CD1c-positive myeloid dendritic cell (primary cell): Measurements from ENCODE around the gene CPT1A.

ENCODE experiments used
- DNase-seq: peaks from one replicate; pipeline ENCODE4 v3.0.0-alpha.2; 2016; ENCODE audit errors: extremely low spot score

Gene CPT1A

GRCh38 chr11:68854273-68854958 lies 12.7 kb upstream of the CPT1A start:
- DNase-seq: no peak

DNA sequence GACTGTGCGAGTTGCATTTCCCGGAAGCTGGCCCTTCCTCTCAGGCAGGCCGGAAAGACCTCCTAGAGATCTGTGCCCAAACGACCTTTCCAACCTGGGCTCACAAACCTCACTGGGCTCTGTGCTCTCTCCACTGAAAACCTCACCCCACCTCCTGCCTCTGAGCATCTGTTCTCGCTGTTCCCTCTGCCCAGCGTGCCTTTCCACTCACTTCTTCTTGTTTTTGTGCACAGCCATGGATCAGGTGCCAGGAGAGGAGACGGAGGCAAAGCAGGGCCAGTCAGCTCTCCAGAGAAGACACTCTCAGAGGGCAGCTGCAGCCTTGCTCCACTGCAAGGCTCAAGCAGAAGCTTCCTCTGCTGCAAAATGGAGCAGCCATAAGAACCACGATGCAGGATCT lies 10.9 kb upstream of the CPT1A start:
- DNase-seq: no peak

DNA sequence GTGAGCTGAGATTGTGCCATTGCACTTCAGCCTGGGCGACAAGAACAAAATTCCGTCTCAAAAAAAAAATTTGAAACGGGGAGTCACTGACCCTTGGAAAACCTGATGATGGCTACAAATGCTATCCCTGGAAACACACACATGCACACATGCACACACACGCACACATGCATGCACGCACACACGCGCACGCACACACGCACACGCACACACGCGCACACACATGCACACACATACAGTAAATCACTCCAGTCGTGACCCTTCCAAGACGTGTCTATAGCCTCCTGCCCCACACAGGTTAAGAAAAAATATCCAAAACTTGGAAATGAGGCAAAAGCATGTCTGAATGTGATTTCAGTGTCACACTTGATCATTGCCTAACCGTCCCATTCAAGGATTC lies 6.7 kb upstream of the CPT1A start:
- DNase-seq: no peak

GRCh38 chr11:68847395-68847794 lies 5.7 kb upstream of the CPT1A start:
- DNase-seq: no peak

DNA sequence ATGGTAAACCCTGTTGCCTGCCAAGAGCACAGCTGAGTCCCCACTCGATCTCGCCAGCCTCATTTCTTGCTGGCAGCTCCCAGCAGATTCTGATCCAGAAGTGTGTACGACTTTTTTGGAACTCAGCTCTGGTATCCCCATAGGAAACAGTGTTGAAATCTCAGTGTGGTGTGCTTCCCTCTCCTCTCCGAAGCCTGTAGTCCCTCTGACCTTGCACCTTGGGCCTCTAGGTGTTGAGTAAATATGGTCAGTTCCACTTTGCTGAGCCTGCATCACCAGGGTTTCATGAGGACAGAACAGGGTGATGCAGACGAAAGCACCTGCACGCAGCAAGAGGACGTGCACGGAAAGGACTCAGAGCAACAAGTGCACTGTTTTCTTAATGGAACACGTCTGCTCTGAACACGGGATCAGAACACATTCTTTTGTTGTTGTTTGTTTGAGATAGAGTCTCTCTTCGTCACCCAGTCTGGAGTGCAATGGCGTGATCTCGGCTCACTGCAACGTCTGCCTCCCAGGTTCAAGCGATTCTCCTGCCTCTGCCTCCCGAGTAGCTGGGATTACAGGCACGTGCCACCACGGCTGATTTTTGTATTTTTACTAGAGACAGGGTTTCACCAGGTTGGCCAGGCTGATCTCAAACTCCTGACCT lies 3.8 kb upstream of the CPT1A start:
- no peak for DNase-seq

DNA sequence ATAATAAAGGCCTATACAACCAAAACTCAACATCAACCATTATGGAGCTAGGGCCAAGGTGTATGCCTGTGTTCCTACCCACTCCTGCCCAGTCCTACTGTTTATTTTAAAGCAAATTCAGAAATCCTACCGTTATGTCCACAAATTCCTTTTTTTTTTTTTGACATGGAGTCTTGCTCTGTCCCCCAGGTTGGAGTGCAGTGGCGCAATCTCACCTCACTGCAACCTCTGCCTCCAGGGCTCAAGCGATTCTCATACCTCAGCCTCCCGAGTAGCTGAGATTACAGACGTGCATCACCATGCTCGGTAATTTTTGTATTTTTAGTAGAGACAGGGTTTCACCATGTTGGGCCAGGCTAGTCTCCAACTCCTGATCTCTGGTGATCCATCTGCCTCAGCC lies 3.1 kb upstream of the CPT1A start:
- no peak for DNase-seq

GRCh38 chr11:68844376-68844775 lies 2.7 kb upstream of the CPT1A start:
- DNase-seq: no peak

GRCh38 chr11:68843703-68844312 lies 2.1 kb upstream of the CPT1A start:
- DNase-seq: peak; percentile 71

- DNase-seq: peak; percentile 63
These were observed 1.4 kb upstream of the CPT1A start for GRCh38 chr11:68843052-68843561.

DNA sequence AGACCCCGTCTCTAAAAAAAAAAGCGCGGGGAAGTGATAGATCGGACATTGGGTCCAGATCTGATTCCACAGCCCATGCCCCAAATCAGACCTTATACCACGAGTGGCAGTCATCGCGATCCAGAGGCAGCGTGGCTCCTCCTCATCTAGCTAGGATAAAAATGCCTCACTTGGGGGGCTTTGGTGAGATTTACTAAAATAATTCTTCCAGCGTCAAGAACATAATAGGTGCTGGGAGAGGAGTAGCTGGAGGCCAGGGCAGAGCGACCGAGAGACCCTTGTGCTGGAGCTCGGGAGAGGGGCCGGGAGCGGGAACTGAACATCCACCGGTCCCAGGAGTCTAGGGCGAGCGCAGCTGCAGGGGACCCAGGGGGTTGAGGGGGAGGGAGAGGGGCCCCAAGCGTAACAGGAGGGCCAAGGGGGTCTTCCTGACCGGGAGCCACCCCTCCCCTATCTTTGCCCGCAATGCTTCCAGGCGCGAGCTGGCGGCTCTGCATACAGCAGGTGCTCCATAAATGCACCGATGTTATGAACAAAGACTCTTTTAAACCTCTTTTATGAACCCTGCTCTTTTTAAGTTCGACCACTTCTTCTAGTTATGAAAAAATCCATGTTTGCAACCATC lies 823 bp upstream of the CPT1A start:
- DNase-seq: no peak

DNA sequence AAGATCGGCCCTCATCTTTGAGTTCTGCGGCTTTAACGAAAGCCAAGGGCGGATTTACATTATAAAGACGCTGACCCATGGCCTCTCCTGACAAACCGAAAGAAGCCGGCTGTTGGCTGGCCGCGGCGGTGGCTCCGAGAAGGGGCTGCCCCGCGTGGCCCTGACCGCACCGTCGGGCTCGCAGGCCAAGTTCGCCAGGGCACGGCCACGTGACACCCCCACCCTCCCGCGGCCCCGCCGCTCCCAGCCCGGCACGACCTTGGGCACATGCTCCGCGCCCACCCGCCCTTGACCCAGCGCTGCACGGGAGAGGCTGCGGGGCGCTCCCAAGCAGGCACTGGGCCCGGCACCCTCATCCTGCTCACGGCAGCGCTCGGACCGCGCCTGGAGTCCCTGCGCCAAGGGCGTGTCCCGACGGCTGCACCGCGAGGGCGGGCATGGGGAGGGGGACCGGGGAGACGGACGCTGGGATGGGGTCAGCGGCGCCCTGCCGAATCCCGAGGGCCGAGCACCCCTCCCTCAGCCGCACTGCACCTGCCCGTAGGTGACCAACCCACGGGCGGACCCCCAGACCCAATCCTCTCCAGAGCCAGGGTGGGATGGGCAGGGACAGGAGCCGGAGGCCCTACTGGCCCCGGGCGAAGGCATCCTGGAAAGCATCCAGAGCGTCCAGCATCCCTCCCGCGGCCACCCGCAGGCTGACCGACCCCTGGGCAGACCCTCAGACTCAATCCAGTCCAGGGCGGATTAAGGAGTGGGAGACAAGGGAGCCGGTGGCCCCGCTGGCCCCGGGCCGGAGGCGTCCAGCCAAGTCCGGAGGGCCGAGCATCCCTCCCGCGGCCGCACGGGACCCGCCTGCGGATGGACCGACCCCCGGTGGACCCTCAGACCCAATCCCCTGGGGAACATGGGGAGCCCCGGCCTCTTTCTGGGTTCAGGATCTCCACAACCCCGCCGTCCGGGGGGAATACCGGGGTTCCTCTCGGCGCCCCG lies 759 bp downstream of the CPT1A start:
- DNase-seq: peak; percentile 59

GRCh38 chr11:68839911-68840641 lies 1.6 kb downstream of the CPT1A start:
- DNase-seq: peak; percentile 19

DNA sequence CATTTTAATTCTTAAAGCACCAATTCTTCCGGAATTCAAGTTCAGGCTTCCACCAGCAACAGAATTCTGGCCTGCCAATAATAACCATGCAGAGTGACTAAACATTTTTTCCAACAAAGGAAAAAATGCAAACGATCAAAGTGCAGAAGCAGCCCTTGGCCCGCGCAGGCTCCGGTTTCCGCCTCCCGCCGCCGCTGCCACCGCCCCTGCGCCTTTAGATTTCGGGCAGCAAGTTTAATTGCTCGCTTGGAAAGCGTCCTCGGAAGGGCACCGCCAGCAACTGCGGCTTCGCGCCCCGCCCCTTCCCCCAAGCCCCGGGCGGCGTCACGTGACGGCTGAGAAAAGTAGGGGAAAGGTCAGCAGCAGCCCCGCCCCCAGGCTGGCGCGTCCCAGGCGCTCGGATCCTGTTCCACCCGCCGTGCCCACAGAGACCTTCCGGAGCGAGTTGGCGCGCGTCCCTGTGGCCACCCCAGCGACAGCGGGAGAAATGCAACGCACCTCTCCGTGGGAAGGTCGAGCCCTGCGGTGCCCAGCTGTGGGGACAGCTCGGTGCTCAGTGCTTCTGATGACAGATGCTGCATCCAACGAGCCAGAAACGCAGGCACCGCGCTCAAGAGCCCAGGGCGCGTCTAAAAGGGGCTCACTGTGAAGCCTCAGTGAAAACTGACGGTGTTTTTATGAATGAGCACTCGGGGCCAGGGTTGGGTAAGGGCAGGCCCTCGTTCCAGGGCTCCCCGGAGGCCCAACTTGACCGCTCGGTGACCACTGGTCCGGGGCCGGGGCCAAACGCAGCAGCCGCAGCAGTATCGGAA lies 2.5 kb downstream of the CPT1A start:
- DNase-seq: peak; percentile 97

DNA sequence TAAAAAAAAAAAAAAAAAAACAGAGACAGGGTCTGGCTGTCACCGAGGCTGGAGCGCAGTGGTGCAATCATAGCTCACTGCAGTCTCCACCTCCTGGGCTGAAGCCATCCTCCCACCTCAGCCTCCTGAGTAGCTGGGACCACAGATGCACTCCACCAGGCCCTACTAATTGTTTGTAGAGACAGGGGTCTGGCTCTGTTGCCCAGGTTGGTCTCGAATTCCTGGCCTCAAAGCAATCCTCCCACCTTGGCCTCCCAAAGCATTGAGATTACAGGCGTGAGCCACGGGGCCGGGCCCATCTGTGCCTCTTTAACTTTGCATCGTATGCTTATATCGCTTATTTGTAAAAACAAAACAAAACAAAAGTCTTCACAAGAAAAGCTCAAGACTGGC lies 3.1 kb downstream of the CPT1A start:
- DNase-seq: no peak

GRCh38 chr11:68837583-68838571 lies 3.8 kb downstream of the CPT1A start:
- DNase-seq: peak; percentile 24

DNA sequence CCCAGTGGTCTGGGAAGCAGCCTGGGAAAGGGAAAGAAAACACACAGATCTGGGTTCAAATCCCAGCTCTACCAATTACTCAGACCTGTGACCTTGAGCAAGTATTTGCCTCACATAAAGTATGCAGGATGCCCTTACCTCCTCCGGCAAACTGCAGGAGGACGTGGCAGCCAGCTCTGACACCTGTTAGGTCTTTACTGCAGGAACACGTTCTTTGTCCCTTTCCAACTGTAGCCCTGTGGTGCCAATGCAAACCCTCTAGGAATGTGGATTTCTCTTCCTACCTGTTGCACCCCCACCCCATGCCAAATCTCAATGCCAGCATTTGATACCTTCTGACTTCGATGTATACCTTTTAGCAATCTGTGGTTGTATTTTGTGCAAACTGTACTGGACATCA lies 6.0 kb downstream of the CPT1A start:
- DNase-seq: no peak

GRCh38 chr11:68835328-68835727 lies 6.4 kb downstream of the CPT1A start:
- no peak for DNase-seq

DNA sequence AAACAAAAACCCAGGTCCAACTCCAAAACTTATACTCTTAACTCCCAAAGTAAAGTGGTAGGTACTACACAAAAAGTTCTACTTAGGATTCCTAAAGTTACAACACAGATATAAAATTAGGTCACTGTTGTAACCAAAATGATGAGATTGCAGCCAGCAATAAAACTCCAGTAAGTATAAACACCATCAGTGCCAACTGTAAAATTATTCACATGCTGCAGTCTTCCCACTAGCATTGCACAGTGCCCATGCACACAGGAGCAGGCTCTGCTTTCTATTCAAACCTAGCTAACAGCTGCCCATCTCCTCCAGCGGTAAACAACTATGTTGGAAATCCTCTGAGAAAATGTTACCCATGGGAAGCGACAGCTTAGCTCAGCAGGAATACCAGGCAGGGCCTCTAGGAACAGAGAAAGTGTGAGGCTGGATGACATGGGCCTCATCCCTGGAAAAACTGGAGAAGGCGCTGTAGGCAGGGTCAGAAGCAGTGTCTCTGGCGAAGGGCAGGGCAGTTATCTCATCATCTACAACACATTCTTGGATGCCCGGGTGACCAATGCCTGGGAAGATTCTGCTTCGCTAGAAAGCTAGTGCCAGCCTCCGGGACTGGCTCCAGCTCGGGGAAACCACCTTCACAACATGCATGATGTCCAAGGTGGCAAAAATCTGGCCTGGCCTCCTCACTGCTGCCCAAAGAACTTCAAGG lies 9.1 kb downstream of the CPT1A start:
- DNase-seq: no peak
